Peyer's patch (tissue), 4 donors: ENCODE data around the gene NOX5. TPM values are rescaled to one million over a fixed set of nuclear protein-coding genes. Genes with fewer than 3 reads are reported as not detected.

Experiments
- DNase-seq, 3 donors: peaks; one replicate each; pipeline ENCODE4 v3.0.0-alpha.2; 2017 to 2019
- H3K27ac ChIP-seq, 4 donors: fragments of 200-600 bp; sonication (generic); one replicate each; pipeline ENCODE4 v1.5.1; 2016 to 2019
- H3K27me3 ChIP-seq, 2 donors: fragments of 200-600 bp; sonication (generic); one replicate each; pipeline ENCODE4 v1.5.1; 2019
- H3K36me3 ChIP-seq, 3 donors: fragments of 200-600 bp; sonication (generic); one replicate each; pipeline ENCODE4 v1.5.1; 2016 to 2019
- H3K4me1 ChIP-seq, 4 donors: fragments of 200-600 bp; sonication (generic); one replicate each; pipeline ENCODE4 v1.5.1; 2016 to 2019
- H3K4me3 ChIP-seq, 4 donors: fragments of 200-600 bp; sonication (generic); 1 replicate in 3 of 4; 2 replicates in 1 of 4; pipeline ENCODE4 v1.5.1; 2016 to 2019; ENCODE audit warnings: mild to moderate bottlenecking in 1 of 4
- H3K9me3 ChIP-seq, 4 donors: fragments of 200-600 bp; sonication (generic); one replicate each; pipeline ENCODE4 v1.5.1; 2016 to 2019; ENCODE audit warnings: mild to moderate bottlenecking in 1 of 4
- CTCF ChIP-seq, 6 experiments: fragments of 450-650 bp in 4 of 6; fragments of 200-600 bp in 2 of 6; sonication (generic) in 1 of 6; IDR thresholded peaks; one replicate each; pipeline ENCODE4 v1.5.1; 2017 to 2019; ENCODE audit warnings: antibody characterized with exemption in 6 of 6, mild to moderate bottlenecking in 3 of 6, moderate library complexity in 1 of 6
- POLR2A ChIP-seq, 2 donors: fragments of 450-650 bp; IDR thresholded peaks; one replicate each; pipeline ENCODE4 v1.5.1; 2017; ENCODE audit warnings: antibody characterized with exemption in 2 of 2, mild to moderate bottlenecking in 2 of 2, moderate library complexity in 2 of 2
- total RNA-seq, 4 donors: library from RNA; depleted of rRNA; stranded (reverse); fragments of >200 nt; gene quantifications; one replicate each; pipeline ENCODE4 v1.1.0, GENCODE V29; 2016

Gene NOX5
- total RNA-seq, 4 donors from 2014 or later: 0.13 to 5.0 TPM; not detected in 2

GRCh38 chr15:69036826-69037225, 22.3 kb downstream of the NOX5 start:
- no peak overlapping the region for H3K27ac ChIP-seq
- TF ChIP-seq CTCF (IDR thresholded peaks at IDR 0.05) (no peak), POLR2A (IDR thresholded peaks at IDR 0.05) (no peak)
- no peak overlapping the region for H3K4me3 ChIP-seq
- no peak for DNase-seq
- H3K27me3 ChIP-seq: no peaks in the 10 kb centered on the region
- peaks cover 0 to 5% (median 0%) of the 10 kb centered on the region in 4 donors for H3K4me1 ChIP-seq
- H3K36me3 ChIP-seq: no peaks in the 10 kb centered on the region
- H3K9me3 ChIP-seq: no peaks in the 10 kb centered on the region

GRCh38 chr15:69037482-69037881, 23.0 kb downstream of the NOX5 start:
- Histone ChIP-seq H3K36me3 (no peaks in the 10 kb centered on the region), H3K4me1 (no peaks in the 10 kb centered on the region), H3K4me3 (no peak overlapping the region), H3K9me3 (no peaks in the 10 kb centered on the region), H3K27ac (no peak overlapping the region), H3K27me3 (no peaks in the 10 kb centered on the region)
- TF ChIP-seq CTCF (IDR thresholded peaks at IDR 0.05) (no peak), POLR2A (IDR thresholded peaks at IDR 0.05) (no peak)
- no peak for DNase-seq

GRCh38 chr15:69037977-69038376, 23.5 kb downstream of the NOX5 start:
- Histone ChIP-seq H3K9me3 (no peaks in the 10 kb centered on the region), H3K36me3 (no peaks in the 10 kb centered on the region), H3K4me3 (no peak overlapping the region), H3K27me3 (no peaks in the 10 kb centered on the region), H3K4me1 (no peaks in the 10 kb centered on the region), H3K27ac (no peak overlapping the region)
- TF ChIP-seq CTCF (IDR thresholded peaks at IDR 0.05) (no peak), POLR2A (IDR thresholded peaks at IDR 0.05) (no peak)
- DNase-seq: no peak

GRCh38 chr15:69038508-69038907, 24.0 kb downstream of the NOX5 start:
- Histone ChIP-seq H3K27ac (no peak overlapping the region), H3K4me3 (no peak overlapping the region), H3K4me1 (no peaks in the 10 kb centered on the region), H3K9me3 (no peaks in the 10 kb centered on the region), H3K36me3 (no peaks in the 10 kb centered on the region), H3K27me3 (no peaks in the 10 kb centered on the region)
- DNase-seq: no peak
- no peak for TF ChIP-seq CTCF (IDR thresholded peaks at IDR 0.05)

GRCh38 chr15:69039516-69040225, 25.2 kb downstream of the NOX5 start:
- DNase-seq: no peak
- no peak overlapping the region for H3K27ac ChIP-seq
- H3K4me1 ChIP-seq: no peaks in the 10 kb centered on the region
- no peaks in the 10 kb centered on the region for H3K27me3 ChIP-seq
- no peak overlapping the region for H3K4me3 ChIP-seq
- H3K9me3 ChIP-seq: no peaks in the 10 kb centered on the region
- H3K36me3 ChIP-seq: no peaks in the 10 kb centered on the region
- TF ChIP-seq CTCF (IDR thresholded peaks at IDR 0.05): no peak
- TF ChIP-seq POLR2A (IDR thresholded peaks at IDR 0.05): no peak

GRCh38 chr15:69042531-69042930, 28.0 kb downstream of the NOX5 start:
- TF ChIP-seq POLR2A (IDR thresholded peaks at IDR 0.05): no peak
- no peak for TF ChIP-seq CTCF (IDR thresholded peaks at IDR 0.05)
- Histone ChIP-seq H3K27ac (no peak overlapping the region), H3K4me1 (no peaks in the 10 kb centered on the region), H3K36me3 (no peaks in the 10 kb centered on the region), H3K4me3 (no peak overlapping the region), H3K27me3 (no peaks in the 10 kb centered on the region), H3K9me3 (no peaks in the 10 kb centered on the region)
- DNase-seq: no peak
